ENCODE data around the gene NIBAN1.

GRCh38 chr1:184943998-184944397, 30.3 kb downstream of the NIBAN1 start:
- no peak for TF ChIP-seq CTCF (conservative IDR thresholded peaks at IDR 0.05; ENCODE audit: low read length)
- no peak for TF ChIP-seq EZH2phosphoT487 (IDR thresholded peaks at IDR 0.05; ENCODE audit: borderline replicate concordance)

All from Loucy (cell line).